ENCODE results near the gene HPS6. TPM values are rescaled to one million over a fixed set of nuclear protein-coding genes. Genes with fewer than 3 reads are reported as not detected.

HPS6 gene

Small RNA genes within 50 kb of the gene (small RNA-seq; reads per million reads assigned to genes)
- gene AL500527.1 (ENCODE audit: insufficient read depth) (not detected), gene AL500527.2 (ENCODE audit: insufficient read depth) (not detected)
